Keratinocyte (primary cell): Measurements from ENCODE around the gene COL6A2.

Experiments used
- EZH2 ChIP-seq: IDR thresholded peaks from one replicate; pipeline ENCODE4 v1.6.1; 2012; ENCODE audit warnings: inconsistent platforms, mild to moderate bottlenecking, low read length, moderate library complexity
- TF ChIP-seq, protein P1 (sequence below), 3 experiments: IDR thresholded peaks in 1 of 3; conservative IDR thresholded peaks in 1 of 3; optimal IDR thresholded peaks in 1 of 3; 2 replicates in 2 of 3; 3 replicates in 1 of 3; pipeline versions ENCODE3 to v1.5.1; 2011; ENCODE audit warnings: low read length in 3 of 3, mild to moderate bottlenecking in 3 of 3, moderate library complexity in 2 of 3, control low read depth in 1 of 3, inconsistent platforms in 1 of 3; ENCODE audit not compliant: insufficient read depth in 2 of 3; ENCODE audit errors: extremely low read depth in 1 of 3

DNA sequence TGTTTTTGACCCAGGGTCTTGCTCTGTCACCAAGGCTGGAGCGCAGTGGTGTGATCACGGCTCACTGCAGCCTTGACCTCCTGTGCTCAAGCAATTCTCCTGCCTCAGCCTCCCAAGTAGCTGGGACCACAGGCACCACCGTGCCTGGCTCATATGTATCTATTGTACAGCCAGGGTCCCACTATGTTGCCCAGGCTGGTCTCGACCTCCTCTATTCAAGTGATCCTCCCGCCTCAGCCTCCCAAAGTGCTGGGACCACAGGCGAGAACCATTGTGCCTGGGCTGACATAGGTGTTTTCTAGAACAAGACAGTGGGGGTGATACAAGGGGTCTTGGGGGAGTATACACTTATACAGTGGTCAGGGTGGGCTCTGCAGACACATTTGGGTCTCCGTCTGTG, 40.0 kb downstream of the COL6A2 start:
- no peak for TF ChIP-seq EZH2
- TF ChIP-seq, protein P1, sequence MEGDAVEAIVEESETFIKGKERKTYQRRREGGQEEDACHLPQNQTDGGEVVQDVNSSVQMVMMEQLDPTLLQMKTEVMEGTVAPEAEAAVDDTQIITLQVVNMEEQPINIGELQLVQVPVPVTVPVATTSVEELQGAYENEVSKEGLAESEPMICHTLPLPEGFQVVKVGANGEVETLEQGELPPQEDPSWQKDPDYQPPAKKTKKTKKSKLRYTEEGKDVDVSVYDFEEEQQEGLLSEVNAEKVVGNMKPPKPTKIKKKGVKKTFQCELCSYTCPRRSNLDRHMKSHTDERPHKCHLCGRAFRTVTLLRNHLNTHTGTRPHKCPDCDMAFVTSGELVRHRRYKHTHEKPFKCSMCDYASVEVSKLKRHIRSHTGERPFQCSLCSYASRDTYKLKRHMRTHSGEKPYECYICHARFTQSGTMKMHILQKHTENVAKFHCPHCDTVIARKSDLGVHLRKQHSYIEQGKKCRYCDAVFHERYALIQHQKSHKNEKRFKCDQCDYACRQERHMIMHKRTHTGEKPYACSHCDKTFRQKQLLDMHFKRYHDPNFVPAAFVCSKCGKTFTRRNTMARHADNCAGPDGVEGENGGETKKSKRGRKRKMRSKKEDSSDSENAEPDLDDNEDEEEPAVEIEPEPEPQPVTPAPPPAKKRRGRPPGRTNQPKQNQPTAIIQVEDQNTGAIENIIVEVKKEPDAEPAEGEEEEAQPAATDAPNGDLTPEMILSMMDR (optimal IDR thresholded peaks at IDR 0.05 in 1 of 3, IDR thresholded peaks at IDR 0.05 in 1 of 3, conservative IDR thresholded peaks at IDR 0.05 in 1 of 3; ENCODE audit: extremely low read depth in 1 of 3, insufficient read depth in 2 of 3, low read length in 3 of 3), result no peak
